ENCODE data around the gene NOSIP.

The NOSIP gene

DNA sequence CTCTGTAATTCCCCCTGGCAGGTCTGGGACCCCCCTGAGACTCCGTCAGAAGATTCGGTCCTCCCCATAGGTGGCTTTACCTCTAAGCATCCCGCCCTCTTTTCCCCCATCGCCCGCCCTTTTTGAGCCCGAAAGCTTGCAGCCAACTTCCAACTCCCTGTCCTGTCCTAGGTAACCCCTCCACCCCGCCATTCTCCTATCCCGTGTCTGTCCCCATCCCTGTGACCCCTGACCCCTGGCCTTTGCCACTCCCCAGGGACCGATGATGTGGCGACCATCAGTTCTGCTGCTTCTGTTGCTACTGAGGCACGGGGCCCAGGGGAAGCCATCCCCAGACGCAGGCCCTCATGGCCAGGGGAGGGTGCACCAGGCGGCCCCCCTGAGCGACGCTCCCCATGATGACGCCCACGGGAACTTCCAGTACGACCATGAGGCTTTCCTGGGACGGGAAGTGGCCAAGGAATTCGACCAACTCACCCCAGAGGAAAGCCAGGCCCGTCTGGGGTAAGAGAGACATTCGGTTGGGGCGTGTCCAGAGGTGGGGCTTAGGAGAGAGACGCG lies 52.1 kb downstream of the NOSIP start:
- H3K36me3 Mint-ChIP-seq (ENCODE audit: low read depth), result peaks cover 3% of the 10 kb centered on the region
- H3K4me3 Mint-ChIP-seq, result peak overlapping the region; percentile 76
- peaks cover 22% of the 10 kb centered on the region for H3K4me1 Mint-ChIP-seq (ENCODE audit: low read depth)
- no peaks in the 10 kb centered on the region for H3K9me3 Mint-ChIP-seq
- no peaks in the 10 kb centered on the region for H3K27me3 Mint-ChIP-seq
- no peak overlapping the region for H3K27ac Mint-ChIP-seq

DNA sequence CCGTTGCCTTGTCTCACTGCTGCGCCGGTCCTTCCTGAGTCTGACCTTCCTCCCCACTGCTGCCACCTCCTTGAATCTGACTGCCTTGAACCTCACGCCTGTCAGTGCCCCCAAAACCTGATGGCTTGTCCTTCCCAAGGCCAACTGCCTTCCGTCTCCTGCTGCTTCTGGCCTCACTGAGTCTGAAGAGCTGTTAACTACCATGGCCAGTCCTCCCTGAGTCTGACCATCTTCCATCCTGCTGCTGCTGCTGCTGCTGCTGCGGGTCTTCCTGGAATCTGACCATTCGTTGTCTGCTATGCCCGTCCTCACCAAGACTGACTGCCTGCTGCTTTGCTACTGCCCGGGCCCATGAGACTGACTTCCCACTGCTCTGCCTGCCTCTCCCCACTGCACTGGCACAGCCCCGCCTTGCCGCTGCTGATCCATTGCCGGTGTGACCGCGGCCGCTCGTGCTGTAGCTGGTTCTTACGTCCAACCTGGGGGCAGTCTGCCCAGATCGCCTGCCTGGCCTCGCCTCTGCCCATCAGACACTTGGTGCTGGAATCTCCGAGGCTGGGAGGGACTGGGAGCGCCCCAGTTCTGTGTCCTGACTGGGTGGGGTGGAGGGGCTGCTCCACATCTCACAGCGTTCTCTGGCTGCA lies 55.4 kb downstream of the NOSIP start:
- Mint-ChIP-seq H3K27me3 (no peaks in the 10 kb centered on the region), H3K4me3 (no peak overlapping the region), H3K4me1 (ENCODE audit: low read depth) (peaks cover 15% of the 10 kb centered on the region), H3K36me3 (ENCODE audit: low read depth) (peaks cover 3% of the 10 kb centered on the region), H3K27ac (no peak overlapping the region), H3K9me3 (no peaks in the 10 kb centered on the region)

DNA sequence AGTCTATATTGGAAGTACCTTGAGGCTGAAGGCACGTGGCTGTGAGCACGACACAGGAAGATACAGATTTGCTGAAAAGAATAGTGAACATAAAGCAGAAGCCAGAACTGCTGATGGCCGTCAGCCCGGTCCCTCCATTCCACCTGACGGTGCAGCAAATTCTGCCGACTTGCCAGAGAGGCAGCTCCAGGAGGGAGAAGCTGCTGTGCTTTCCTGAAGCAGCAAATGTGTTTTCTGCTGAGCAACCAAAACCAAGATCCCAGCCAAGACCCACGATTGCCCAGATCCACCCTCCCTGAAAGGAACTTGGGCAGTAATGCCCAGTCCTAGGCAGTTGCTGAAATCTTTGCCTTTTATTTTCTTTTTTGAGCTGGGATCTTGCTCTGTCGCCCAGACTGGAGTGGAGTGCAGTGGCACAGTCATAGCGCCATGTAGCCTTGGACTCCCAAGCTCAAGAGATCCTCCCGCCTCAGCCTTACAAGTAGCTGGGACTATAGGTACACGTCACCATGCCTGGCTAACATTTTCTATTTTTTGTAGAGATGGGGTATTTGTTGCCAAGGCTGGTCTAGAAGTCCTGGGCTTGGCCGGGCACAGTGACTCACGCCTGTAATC lies 59.5 kb downstream of the NOSIP start:
- Mint-ChIP-seq H3K27me3 (no peaks in the 10 kb centered on the region), H3K27ac (no peak overlapping the region), H3K36me3 (ENCODE audit: low read depth) (no peaks in the 10 kb centered on the region), H3K4me1 (ENCODE audit: low read depth) (no peaks in the 10 kb centered on the region), H3K9me3 (no peaks in the 10 kb centered on the region), H3K4me3 (no peak overlapping the region)

GRCh38 chr19:49518033-49518432 lies 62.3 kb downstream of the NOSIP start:
- no peaks in the 10 kb centered on the region for H3K27me3 Mint-ChIP-seq
- H3K4me1 Mint-ChIP-seq (ENCODE audit: low read depth), result peaks cover 7% of the 10 kb centered on the region
- H3K36me3 Mint-ChIP-seq (ENCODE audit: low read depth), result no peaks in the 10 kb centered on the region
- H3K4me3 Mint-ChIP-seq, result no peak overlapping the region
- H3K9me3 Mint-ChIP-seq, result no peaks in the 10 kb centered on the region
- H3K27ac Mint-ChIP-seq, result no peak overlapping the region

DNA sequence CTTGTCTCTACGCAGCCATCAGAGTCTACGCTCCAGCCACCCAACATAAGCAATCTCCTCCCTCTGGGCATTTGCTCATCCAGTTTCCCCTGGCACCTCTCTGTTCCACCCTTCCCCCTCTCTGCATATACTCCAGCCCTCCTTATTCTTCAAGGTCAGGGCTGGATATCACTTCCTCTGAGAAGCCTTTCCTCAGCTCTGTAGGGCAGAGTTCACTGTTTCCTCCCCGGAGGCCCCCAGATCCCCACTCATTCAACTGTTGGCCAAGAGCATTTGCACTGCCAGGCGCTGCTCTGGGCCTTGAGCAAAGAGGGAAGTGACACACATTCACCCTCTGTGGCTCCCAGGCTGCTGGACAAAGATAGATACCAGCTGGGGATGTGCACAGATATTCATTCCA lies 64.6 kb downstream of the NOSIP start:
- Mint-ChIP-seq H3K4me3 (no peak overlapping the region), H3K36me3 (ENCODE audit: low read depth) (no peaks in the 10 kb centered on the region), H3K27ac (no peak overlapping the region), H3K4me1 (ENCODE audit: low read depth) (peaks cover 22% of the 10 kb centered on the region), H3K9me3 (no peaks in the 10 kb centered on the region), H3K27me3 (no peaks in the 10 kb centered on the region)

GRCh38 chr19:49514151-49514550 lies 66.2 kb downstream of the NOSIP start:
- no peak overlapping the region for H3K27ac Mint-ChIP-seq
- no peaks in the 10 kb centered on the region for H3K36me3 Mint-ChIP-seq (ENCODE audit: low read depth)
- no peaks in the 10 kb centered on the region for H3K27me3 Mint-ChIP-seq
- peaks cover 22% of the 10 kb centered on the region for H3K4me1 Mint-ChIP-seq (ENCODE audit: low read depth)
- no peaks in the 10 kb centered on the region for H3K9me3 Mint-ChIP-seq
- peak overlapping the region; percentile 86 for H3K4me3 Mint-ChIP-seq

DNA sequence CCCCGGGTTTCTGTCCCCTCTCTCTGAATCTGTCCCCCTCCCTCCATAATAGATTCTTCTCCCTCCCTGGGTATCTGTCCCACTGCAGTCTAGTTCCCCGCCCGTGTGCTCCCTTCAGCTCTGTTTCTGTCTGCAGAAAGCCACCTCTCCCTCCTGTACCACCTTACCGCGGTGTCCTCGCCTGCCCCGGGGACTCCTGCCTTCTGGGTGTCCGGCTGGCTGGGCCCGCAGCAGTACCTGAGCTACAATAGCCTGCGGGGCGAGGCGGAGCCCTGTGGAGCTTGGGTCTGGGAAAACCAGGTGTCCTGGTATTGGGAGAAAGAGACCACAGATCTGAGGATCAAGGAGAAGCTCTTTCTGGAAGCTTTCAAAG lies 66.6 kb downstream of the NOSIP start:
- Mint-ChIP-seq H3K4me3 (peak overlapping the region; percentile 86), H3K27me3 (no peaks in the 10 kb centered on the region), H3K4me1 (ENCODE audit: low read depth) (peaks cover 22% of the 10 kb centered on the region), H3K27ac (peak overlapping the region; percentile 71), H3K36me3 (ENCODE audit: low read depth) (no peaks in the 10 kb centered on the region), H3K9me3 (no peaks in the 10 kb centered on the region)

DNA sequence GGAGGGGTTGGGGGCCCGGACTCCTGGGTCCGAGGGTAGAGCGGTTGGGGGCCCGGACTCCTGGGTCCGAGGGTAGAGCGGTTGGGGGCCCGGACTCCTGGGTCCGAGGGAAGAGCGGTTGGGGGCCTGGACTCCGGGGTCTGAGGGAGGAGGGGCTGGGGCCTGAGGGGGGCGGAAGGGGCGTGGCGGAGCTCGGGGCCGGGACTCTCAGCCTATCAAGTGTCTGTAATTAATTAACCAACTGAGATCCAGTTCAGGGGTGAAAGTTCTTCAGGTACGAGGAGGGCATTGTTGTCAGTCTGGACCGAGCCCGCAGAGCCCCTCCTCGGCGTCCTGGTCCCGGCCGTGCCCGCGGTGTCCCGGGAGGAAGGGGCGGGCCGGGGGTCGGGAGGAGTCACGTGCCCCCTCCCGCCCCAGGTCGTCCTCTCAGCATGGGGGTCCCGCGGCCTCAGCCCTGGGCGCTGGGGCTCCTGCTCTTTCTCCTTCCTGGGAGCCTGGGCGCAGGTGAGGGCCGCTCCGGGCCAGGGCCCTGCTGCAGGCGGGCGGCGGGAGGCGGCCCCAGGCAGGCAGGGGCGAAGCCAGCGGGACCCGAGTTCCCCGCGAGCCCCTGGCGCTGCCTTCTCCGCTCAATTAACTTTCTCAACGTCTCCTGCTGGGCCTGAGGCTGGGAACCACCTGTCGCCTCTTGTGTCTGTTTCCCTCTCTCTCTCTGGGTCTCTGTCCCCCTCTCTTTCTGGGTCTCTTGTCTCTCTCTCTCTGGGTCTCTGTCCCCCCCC lies 67.2 kb downstream of the NOSIP start:
- Mint-ChIP-seq H3K4me1 (ENCODE audit: low read depth) (peaks cover 22% of the 10 kb centered on the region), H3K36me3 (ENCODE audit: low read depth) (no peaks in the 10 kb centered on the region), H3K27ac (peak overlapping the region; percentile 71), H3K27me3 (no peaks in the 10 kb centered on the region), H3K4me3 (peak overlapping the region; percentile 86), H3K9me3 (no peaks in the 10 kb centered on the region)

GRCh38 chr19:49507803-49508494 lies 72.4 kb downstream of the NOSIP start:
- Mint-ChIP-seq H3K9me3 (no peaks in the 10 kb centered on the region), H3K4me1 (ENCODE audit: low read depth) (peaks cover 15% of the 10 kb centered on the region), H3K27ac (peak overlapping the region; percentile 45), H3K36me3 (ENCODE audit: low read depth) (no peaks in the 10 kb centered on the region), H3K4me3 (no peak overlapping the region), H3K27me3 (no peaks in the 10 kb centered on the region)

- no peak overlapping the region for H3K27ac Mint-ChIP-seq
- H3K4me1 Mint-ChIP-seq (ENCODE audit: low read depth), result peaks cover 11% of the 10 kb centered on the region
- H3K36me3 Mint-ChIP-seq (ENCODE audit: low read depth), result no peaks in the 10 kb centered on the region
- no peaks in the 10 kb centered on the region for H3K27me3 Mint-ChIP-seq
- H3K4me3 Mint-ChIP-seq, result no peak overlapping the region
- H3K9me3 Mint-ChIP-seq, result no peaks in the 10 kb centered on the region
These were observed 73.7 kb downstream of the NOSIP start for GRCh38 chr19:49506575-49507105.

Data from stimulated activated naive CD8-positive, alpha-beta T cell treated with anti-CD3 and anti-CD28 coated beads, Interleukin-15, Interleukin-2, amounts not matched to agents 100 ng/mL and 50 ng/mL, for 24 hours (primary cell).